HG03175 (cell line): Measurements from ENCODE around the gene CATSPER3.

ENCODE experiments used
- ATAC-seq: cut with Tn5 transposase; IDR thresholded peaks from one replicate; pipeline ENCODE4 v1.9.1; 2021; ENCODE audit warnings: mild to moderate bottlenecking, moderate library complexity; ENCODE audit not compliant: unreplicated experiment

The CATSPER3 gene

GRCh38 chr5:135059000-135059923, 91.6 kb downstream of the CATSPER3 start:
- ATAC-seq, result no peak

GRCh38 chr5:135060021-135060420, 92.3 kb downstream of the CATSPER3 start:
- ATAC-seq, result no peak

- no peak for ATAC-seq
These were observed 93.3 kb downstream of the CATSPER3 start for GRCh38 chr5:135061001-135061400.
